BLaER1 treated with 17β-estradiol and CSF1 and Interleukin-3, amounts not matched to agents 10 nM and 100 nM (cell line): Measurements from ENCODE around the gene CALHM4.
"Not testable (repeated sequence)": the region's sequence is repeated elsewhere in the genome, so short reads cannot be mapped to it uniquely, and the experiment has no call there.

ENCODE experiments used
- H3K27ac ChIP-seq, 11 experiments: shearing (Covaris generic); formaldehyde crosslinking; 2 replicates each; pipeline ENCODE4 v1.8.1; 2022
- H3K27me3 ChIP-seq, 11 experiments: shearing (Covaris generic); formaldehyde crosslinking; 2 replicates each; pipeline ENCODE4 v1.8.1; 2022
- H3K36me3 ChIP-seq, 11 experiments: shearing (Covaris generic); formaldehyde crosslinking; 2 replicates each; pipeline ENCODE4 v1.8.1; 2022
- H3K4me1 ChIP-seq, 10 experiments: shearing (Covaris generic); formaldehyde crosslinking; 2 replicates each; pipeline ENCODE4 v1.8.1; 2022
- H3K4me2 ChIP-seq, 11 experiments: shearing (Covaris generic); formaldehyde crosslinking; 2 replicates each; pipeline ENCODE4 v1.8.1; 2022
- H3K4me3 ChIP-seq, 10 experiments: shearing (Covaris generic); formaldehyde crosslinking; 2 replicates each; pipeline ENCODE4 v1.8.1; 2022
- H3K9ac ChIP-seq, 11 experiments: shearing (Covaris generic); formaldehyde crosslinking; 2 replicates each; pipeline ENCODE4 v1.8.1; 2022
- H3K9me3 ChIP-seq, 11 experiments: shearing (Covaris generic); formaldehyde crosslinking; replicated peaks in 1 of 11; 2 replicates each; pipeline ENCODE4 v1.8.1; 2022
- H4K20me1 ChIP-seq, 11 experiments: shearing (Covaris generic); formaldehyde crosslinking; 2 replicates each; pipeline ENCODE4 v1.8.1; 2022
- Cebpa-rat ChIP-seq, 11 experiments: shearing (Covaris generic); IDR thresholded peaks; 2 replicates each; pipeline ENCODE4 v1.8.1; 2022

CALHM4 gene

GRCh38 chr6:116580198-116580597 lies 26.6 kb downstream of the CALHM4 start:
- no peak overlapping the region for H3K4me3 ChIP-seq
- no peaks in the 10 kb centered on the region for H3K9me3 ChIP-seq
- no peak overlapping the region for H3K9ac ChIP-seq
- H3K27ac ChIP-seq = no peak overlapping the region
- H4K20me1 ChIP-seq = peaks cover 0 to 64% (median 21%) of the 10 kb centered on the region in 11 experiments; a peak in 14 of 22 replicates
- peaks cover 0 to 12% (median 0%) of the 10 kb centered on the region in 10 experiments; a peak in 1 of 20 replicates for H3K4me1 ChIP-seq
- peaks cover 70 to 95% (median 82%) of the 10 kb centered on the region in 11 experiments for H3K36me3 ChIP-seq
- H3K27me3 ChIP-seq = no peaks in the 10 kb centered on the region
- no peak overlapping the region for H3K4me2 ChIP-seq
- no peak for TF ChIP-seq Cebpa-rat (IDR thresholded peaks at IDR 0.05)

DNA sequence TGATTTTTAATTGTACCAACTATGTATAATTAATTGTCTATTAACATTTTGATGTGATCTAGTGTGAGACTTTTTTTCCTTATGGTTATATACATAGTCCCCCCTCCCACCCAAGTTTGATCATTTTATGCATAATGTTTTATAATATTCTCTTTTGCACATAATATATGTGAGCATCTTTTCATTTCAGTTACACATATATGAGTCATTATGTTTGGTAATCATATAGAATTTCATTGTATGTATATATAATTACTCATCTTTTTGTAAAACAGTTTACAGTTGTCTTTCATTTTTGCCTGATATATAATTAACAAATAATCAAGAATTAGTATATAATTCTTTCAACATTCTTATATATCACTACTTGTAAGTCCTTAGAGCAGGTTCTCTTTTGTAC lies 32.7 kb downstream of the CALHM4 start:
- Histone ChIP-seq H3K36me3 (peaks cover 73 to 94% (median 86%) of the 10 kb centered on the region in 11 experiments), H3K27ac (no peak overlapping the region), H3K27me3 (no peaks in the 10 kb centered on the region), H4K20me1 (peaks cover 0 to 21% (median 0%) of the 10 kb centered on the region in 11 experiments; a peak in 6 of 22 replicates), H3K4me3 (no peak overlapping the region), H3K9me3 (peaks cover 0 to 9% (median 0%) of the 10 kb centered on the region in 11 experiments; a peak in 8 of 22 replicates), H3K4me2 (no peak overlapping the region), H3K9ac (no peak overlapping the region), H3K4me1 (no peaks in the 10 kb centered on the region)
- no peak for TF ChIP-seq Cebpa-rat (IDR thresholded peaks at IDR 0.05)

- peaks cover 75 to 96% (median 87%) of the 10 kb centered on the region in 11 experiments for H3K36me3 ChIP-seq
- peaks cover 0 to 9% (median 0%) of the 10 kb centered on the region in 11 experiments; a peak in 8 of 22 replicates for H3K9me3 ChIP-seq
- TF ChIP-seq Cebpa-rat (IDR thresholded peaks at IDR 0.05) = no peak
- no peaks in the 10 kb centered on the region for H3K27me3 ChIP-seq
- no peaks in the 10 kb centered on the region for H3K4me1 ChIP-seq
- no peak overlapping the region for H3K4me3 ChIP-seq
- H3K27ac ChIP-seq = no peak overlapping the region
- H3K9ac ChIP-seq = no peak overlapping the region
- H4K20me1 ChIP-seq = peaks cover 0 to 21% (median 0%) of the 10 kb centered on the region in 11 experiments; a peak in 6 of 22 replicates
- no peak overlapping the region for H3K4me2 ChIP-seq
Measured at GRCh38 chr6:116586738-116587137, 33.2 kb downstream of the CALHM4 start.

DNA sequence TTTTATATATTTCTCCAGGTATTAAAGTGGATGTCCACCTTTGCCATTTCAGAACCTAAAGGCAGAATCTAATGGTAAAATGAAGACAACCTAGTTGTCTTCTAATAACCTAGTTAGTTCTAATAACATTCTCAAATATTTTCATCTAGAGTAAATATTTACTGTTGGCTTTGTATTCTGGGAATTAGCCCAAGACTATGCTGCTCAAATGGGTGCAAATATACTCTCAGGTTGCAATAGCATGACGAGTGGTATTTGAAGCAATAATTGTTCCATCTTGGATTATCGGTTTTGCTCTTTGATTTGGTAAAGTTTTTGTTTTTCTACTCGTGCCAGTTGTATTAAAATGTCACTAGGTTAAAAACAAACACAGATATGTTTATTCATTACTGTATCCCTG lies 41.7 kb downstream of the CALHM4 start:
- no peak overlapping the region for H3K4me2 ChIP-seq
- peaks cover 53 to 78% (median 58%) of the 10 kb centered on the region in 11 experiments for H3K36me3 ChIP-seq
- H3K4me3 ChIP-seq = no peak overlapping the region
- H3K9ac ChIP-seq = no peak overlapping the region
- no peaks in the 10 kb centered on the region; a peak in 1 of 22 replicates for H4K20me1 ChIP-seq
- no peaks in the 10 kb centered on the region for H3K9me3 ChIP-seq
- TF ChIP-seq Cebpa-rat (IDR thresholded peaks at IDR 0.05) = no peak
- H3K27ac ChIP-seq = no peak overlapping the region
- H3K27me3 ChIP-seq = no peaks in the 10 kb centered on the region
- no peaks in the 10 kb centered on the region for H3K4me1 ChIP-seq

DNA sequence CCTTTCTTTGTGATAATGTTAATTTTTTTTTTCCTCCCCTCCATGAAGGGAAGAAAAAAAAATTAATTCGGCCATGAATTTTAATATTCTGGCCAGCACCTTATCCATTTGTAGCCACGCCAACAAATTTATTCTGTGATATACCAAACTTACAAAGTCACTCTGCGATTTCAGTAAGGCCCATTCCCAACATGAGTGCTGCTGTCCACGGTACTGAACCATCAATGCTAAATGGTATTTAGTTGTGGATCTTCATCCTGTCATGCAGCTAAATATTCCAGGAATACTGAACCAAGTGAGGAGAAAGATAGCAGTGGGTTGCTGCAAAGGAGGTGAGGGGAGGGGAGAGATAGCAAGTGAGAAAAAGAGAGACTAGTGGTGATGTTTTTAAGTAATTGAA lies 43.3 kb downstream of the CALHM4 start:
- no peak overlapping the region for H3K4me3 ChIP-seq
- no peak overlapping the region for H3K4me2 ChIP-seq
- TF ChIP-seq Cebpa-rat (IDR thresholded peaks at IDR 0.05) = no peak
- no peaks in the 10 kb centered on the region for H3K4me1 ChIP-seq
- H3K36me3 ChIP-seq = peaks cover 39 to 62% (median 44%) of the 10 kb centered on the region in 11 experiments
- H3K27me3 ChIP-seq = no peaks in the 10 kb centered on the region
- no peak overlapping the region for H3K9ac ChIP-seq
- H3K9me3 ChIP-seq = no peaks in the 10 kb centered on the region
- H3K27ac ChIP-seq = no peak overlapping the region
- no peaks in the 10 kb centered on the region; a peak in 1 of 22 replicates for H4K20me1 ChIP-seq

GRCh38 chr6:116603916-116604315 lies 50.4 kb downstream of the CALHM4 start:
- H3K36me3 ChIP-seq = peaks cover 3 to 30% (median 15%) of the 10 kb centered on the region in 11 experiments; a peak in 15 of 22 replicates
- H3K27me3 ChIP-seq, H3K27ac ChIP-seq, H3K4me1 ChIP-seq, H4K20me1 ChIP-seq, H3K4me2 ChIP-seq, H3K4me3 ChIP-seq, H3K9ac ChIP-seq: not testable (repeated sequence)
- peaks cover 6 to 24% (median 14%) of the 10 kb centered on the region in 11 experiments; a peak in 19 of 22 replicates for H3K9me3 ChIP-seq

GRCh38 chr6:116604868-116605267 lies 51.3 kb downstream of the CALHM4 start:
- peaks cover 6 to 24% (median 14%) of the 10 kb centered on the region in 11 experiments; a peak in 19 of 22 replicates for H3K9me3 ChIP-seq
- H3K9ac ChIP-seq, H3K4me1 ChIP-seq, H3K27me3 ChIP-seq, H3K4me2 ChIP-seq, H4K20me1 ChIP-seq, H3K4me3 ChIP-seq, H3K27ac ChIP-seq: not testable (repeated sequence)
- peaks cover 3 to 29% (median 15%) of the 10 kb centered on the region in 11 experiments; a peak in 15 of 22 replicates for H3K36me3 ChIP-seq

DNA sequence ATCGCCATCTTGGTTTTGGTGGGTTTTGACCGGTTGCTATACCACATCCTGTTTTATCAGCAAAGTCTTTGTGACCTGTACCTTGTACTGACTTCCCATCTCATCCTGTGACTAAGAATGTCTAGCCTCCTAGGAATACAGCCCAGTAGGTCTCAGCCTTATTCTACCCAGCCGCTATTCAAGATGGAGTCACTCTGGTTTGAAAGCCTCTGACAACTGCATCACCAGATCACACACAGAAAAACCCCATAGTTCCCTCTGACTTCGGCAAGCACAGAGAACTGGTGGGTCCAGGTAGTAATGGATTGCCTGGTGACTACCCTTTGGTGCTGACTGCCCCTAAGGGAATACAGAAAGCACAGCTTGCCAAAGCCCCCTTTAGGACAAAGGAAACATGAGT lies 52.4 kb downstream of the CALHM4 start:
- no peak overlapping the region for H3K9ac ChIP-seq
- no peaks in the 10 kb centered on the region for H3K4me1 ChIP-seq
- H3K36me3 ChIP-seq = peaks cover 3 to 29% (median 14%) of the 10 kb centered on the region in 11 experiments; a peak in 14 of 22 replicates
- H3K4me3 ChIP-seq = no peak overlapping the region
- no peaks in the 10 kb centered on the region for H3K27me3 ChIP-seq
- TF ChIP-seq Cebpa-rat (IDR thresholded peaks at IDR 0.05) = no peak
- H4K20me1 ChIP-seq = no peaks in the 10 kb centered on the region
- no peak overlapping the region for H3K27ac ChIP-seq
- no peak overlapping the region for H3K4me2 ChIP-seq
- peaks cover 6 to 24% (median 14%) of the 10 kb centered on the region in 11 experiments; a peak in 19 of 22 replicates for H3K9me3 ChIP-seq
